Upper lobe of left lung (tissue), 6 donors: ENCODE data around the gene ADARB1. TPM values are rescaled to one million over a fixed set of nuclear protein-coding genes. Genes with fewer than 3 reads are reported as not detected.
A peak's percentile ranks its signal among the peaks of the same experiment; 100 is the strongest.
"Not testable (repeated sequence)": the region's sequence is repeated elsewhere in the genome, so short reads cannot be mapped to it uniquely, and the experiment has no call there.

Source experiments
- ATAC-seq, 2 donors: fragments of 200-7000 bp; cut with Tn5 transposase; one replicate each; pipeline ENCODE4 v1.9.1; 2022; ENCODE audit warnings: mild to moderate bottlenecking in 2 of 2, moderate library complexity in 2 of 2; ENCODE audit not compliant: low FRiP score in 2 of 2
- DNase-seq, 2 donors: peaks; one replicate each; pipeline ENCODE4 v3.0.0-alpha.2; 2019 to 2020
- H3K27ac ChIP-seq, 4 donors: fragments of 200-600 bp; sonication (generic); one replicate each; pipeline ENCODE4 v1.5.1; 2016 to 2019
- H3K27me3 ChIP-seq, 4 donors: fragments of 200-600 bp; sonication (generic); one replicate each; pipeline ENCODE4 v1.5.1; 2017 to 2019
- H3K36me3 ChIP-seq, 4 donors: fragments of 200-600 bp; sonication (generic); one replicate each; pipeline ENCODE4 v1.5.1; 2016 to 2019
- H3K4me1 ChIP-seq, 4 donors: fragments of 200-600 bp; sonication (generic); one replicate each; pipeline ENCODE4 v1.5.1; 2018 to 2019
- H3K4me3 ChIP-seq, 4 donors: fragments of 200-600 bp; sonication (generic); one replicate each; pipeline ENCODE4 v1.5.1; 2017 to 2019; ENCODE audit warnings: mild to moderate bottlenecking in 2 of 4, moderate library complexity in 1 of 4
- H3K9me3 ChIP-seq, 4 donors: fragments of 200-600 bp; sonication (generic); one replicate each; pipeline ENCODE4 v1.5.1; 2018 to 2019
- EP300 ChIP-seq, 4 donors: sonication (generic); formaldehyde crosslinking; IDR thresholded peaks; one replicate each; pipeline ENCODE4 v1.5.1; 2017; ENCODE audit warnings: antibody characterized with exemption in 4 of 4, control low read depth in 2 of 4
- POLR2A ChIP-seq, 4 donors: fragments of 450-650 bp; IDR thresholded peaks; one replicate each; pipeline ENCODE4 v1.5.1; 2016 to 2017; ENCODE audit warnings: antibody characterized with exemption in 4 of 4, mild to moderate bottlenecking in 2 of 4
- POLR2AphosphoS5 ChIP-seq, 2 donors: sonication (generic); formaldehyde crosslinking; IDR thresholded peaks; one replicate each; pipeline ENCODE4 v1.5.1; 2017; ENCODE audit warnings: antibody characterized with exemption in 2 of 2
- WGBS, 2 donors: methylation state at CpG; one replicate each; pipeline ENCODE4 v1.1.5; 2017 to 2018; 5-methylcytosine and 5-hydroxymethylcytosine counted together
- total RNA-seq, 6 donors: library from RNA; depleted of rRNA in 4 of 6; stranded (reverse); fragments of >200 nt in 4 of 6; gene quantifications; one replicate each; pipeline versions ENCODE4 v1.1.0 to v1.2.1, GENCODE V29; 2016 to 2021
- TF ChIP-seq, protein P1 (sequence below), 6 experiments: fragments of 450-650 bp in 4 of 6; fragments of 200-600 bp in 2 of 6; sonication (generic) in 2 of 6; IDR thresholded peaks; one replicate each; pipeline ENCODE4 v1.5.1; 2016 to 2019; ENCODE audit warnings: antibody characterized with exemption in 6 of 6
- donor health status: DM: no; HTN: no; CAD: no; lungs with moderate emphysema.
- donor health status: DM: no; HTN: yes; CAD: no; lungs with severe emphysema.

Gene ADARB1
- total RNA-seq, 6 donors from 2014 or later: 26.5 to 94.3 (median 42.4) TPM

DNA sequence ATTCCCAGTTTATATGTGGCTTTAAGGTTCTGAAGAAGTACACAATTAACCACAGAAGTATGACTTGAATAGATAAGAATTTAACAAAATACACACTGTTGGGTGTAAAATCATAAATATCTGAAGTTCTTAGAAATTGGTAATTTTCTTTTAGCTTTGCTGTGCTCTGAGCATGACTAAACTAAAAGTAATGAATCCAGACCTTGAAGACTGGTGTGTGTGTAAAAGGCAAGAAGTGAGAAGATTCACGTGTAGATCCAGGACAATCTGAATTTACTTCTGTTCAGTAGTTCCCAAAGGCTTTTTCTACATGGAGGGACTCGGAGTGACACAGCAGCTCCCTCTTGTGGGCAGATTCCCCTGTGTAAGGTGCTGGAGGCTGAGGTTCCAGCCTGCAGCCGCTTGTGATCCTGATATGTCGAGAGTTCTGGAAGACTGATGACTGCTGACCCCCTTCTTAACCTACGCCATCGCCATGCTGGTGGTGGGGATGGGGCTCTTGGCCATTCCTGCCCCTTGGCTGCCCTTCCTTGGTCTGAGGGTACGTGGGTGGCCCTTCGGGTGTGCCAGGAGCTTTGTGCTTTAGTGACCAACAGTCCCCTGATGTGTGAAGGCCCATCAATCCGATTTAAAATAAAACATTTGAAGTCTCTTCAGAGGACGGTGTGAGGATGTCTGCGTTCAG is 62.7 kb downstream of the ADARB1 start:
- H3K27ac ChIP-seq: no peak overlapping the region
- peaks cover 15 to 28% (median 17%) of the 10 kb centered on the region in 4 donors for H3K4me1 ChIP-seq
- H3K27me3 ChIP-seq: no peaks in the 10 kb centered on the region
- DNase-seq (peak in 1 of 2 donors; percentile 73), ATAC-seq (peak; percentile 70 to 77)
- TF ChIP-seq EP300 (IDR thresholded peaks at IDR 0.05) (no peak), POLR2A (IDR thresholded peaks at IDR 0.05) (no peak), POLR2AphosphoS5 (IDR thresholded peaks at IDR 0.05) (no peak)
- TF ChIP-seq, protein P1, sequence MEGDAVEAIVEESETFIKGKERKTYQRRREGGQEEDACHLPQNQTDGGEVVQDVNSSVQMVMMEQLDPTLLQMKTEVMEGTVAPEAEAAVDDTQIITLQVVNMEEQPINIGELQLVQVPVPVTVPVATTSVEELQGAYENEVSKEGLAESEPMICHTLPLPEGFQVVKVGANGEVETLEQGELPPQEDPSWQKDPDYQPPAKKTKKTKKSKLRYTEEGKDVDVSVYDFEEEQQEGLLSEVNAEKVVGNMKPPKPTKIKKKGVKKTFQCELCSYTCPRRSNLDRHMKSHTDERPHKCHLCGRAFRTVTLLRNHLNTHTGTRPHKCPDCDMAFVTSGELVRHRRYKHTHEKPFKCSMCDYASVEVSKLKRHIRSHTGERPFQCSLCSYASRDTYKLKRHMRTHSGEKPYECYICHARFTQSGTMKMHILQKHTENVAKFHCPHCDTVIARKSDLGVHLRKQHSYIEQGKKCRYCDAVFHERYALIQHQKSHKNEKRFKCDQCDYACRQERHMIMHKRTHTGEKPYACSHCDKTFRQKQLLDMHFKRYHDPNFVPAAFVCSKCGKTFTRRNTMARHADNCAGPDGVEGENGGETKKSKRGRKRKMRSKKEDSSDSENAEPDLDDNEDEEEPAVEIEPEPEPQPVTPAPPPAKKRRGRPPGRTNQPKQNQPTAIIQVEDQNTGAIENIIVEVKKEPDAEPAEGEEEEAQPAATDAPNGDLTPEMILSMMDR (IDR thresholded peaks at IDR 0.05): peak; percentile 62 to 79 (median 68)
- H3K9me3 ChIP-seq: no peaks in the 10 kb centered on the region
- WGBS, 2 donors: 46 to 53% methylated on average over 7 to 10 of the region's 11 CpGs
- H3K36me3 ChIP-seq: peaks cover 0 to 14% (median 2%) of the 10 kb centered on the region in 4 donors
- no peak overlapping the region for H3K4me3 ChIP-seq

DNA sequence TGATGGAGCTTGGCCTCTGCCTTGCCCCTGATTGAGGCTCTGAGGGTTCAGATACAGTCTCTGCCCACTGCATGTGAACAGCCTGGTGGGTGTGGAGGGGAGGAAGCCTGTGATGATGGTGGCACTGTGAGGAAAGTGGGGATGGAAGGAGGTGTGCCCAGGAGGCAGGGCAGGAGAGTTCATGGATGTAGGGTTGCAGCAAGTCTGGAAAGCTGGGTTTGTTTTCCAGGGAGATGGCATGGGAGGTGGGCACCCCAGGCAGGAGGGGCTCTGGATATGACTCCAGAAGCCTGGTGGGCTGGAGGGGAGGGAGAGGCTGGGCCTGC is 63.2 kb downstream of the ADARB1 start:
- H3K27me3 ChIP-seq: no peaks in the 10 kb centered on the region
- TF ChIP-seq, protein P1 (IDR thresholded peaks at IDR 0.05): no peak
- no peak for TF ChIP-seq POLR2AphosphoS5 (IDR thresholded peaks at IDR 0.05)
- TF ChIP-seq POLR2A (IDR thresholded peaks at IDR 0.05): no peak
- no peak for TF ChIP-seq EP300 (IDR thresholded peaks at IDR 0.05)
- no peak overlapping the region for H3K27ac ChIP-seq
- H3K4me1 ChIP-seq: peaks cover 10 to 24% (median 13%) of the 10 kb centered on the region in 4 donors
- no peak for ATAC-seq
- no peak overlapping the region for H3K4me3 ChIP-seq
- no peak for DNase-seq
- peaks cover 0 to 14% (median 2%) of the 10 kb centered on the region in 4 donors for H3K36me3 ChIP-seq
- no peaks in the 10 kb centered on the region for H3K9me3 ChIP-seq

DNA sequence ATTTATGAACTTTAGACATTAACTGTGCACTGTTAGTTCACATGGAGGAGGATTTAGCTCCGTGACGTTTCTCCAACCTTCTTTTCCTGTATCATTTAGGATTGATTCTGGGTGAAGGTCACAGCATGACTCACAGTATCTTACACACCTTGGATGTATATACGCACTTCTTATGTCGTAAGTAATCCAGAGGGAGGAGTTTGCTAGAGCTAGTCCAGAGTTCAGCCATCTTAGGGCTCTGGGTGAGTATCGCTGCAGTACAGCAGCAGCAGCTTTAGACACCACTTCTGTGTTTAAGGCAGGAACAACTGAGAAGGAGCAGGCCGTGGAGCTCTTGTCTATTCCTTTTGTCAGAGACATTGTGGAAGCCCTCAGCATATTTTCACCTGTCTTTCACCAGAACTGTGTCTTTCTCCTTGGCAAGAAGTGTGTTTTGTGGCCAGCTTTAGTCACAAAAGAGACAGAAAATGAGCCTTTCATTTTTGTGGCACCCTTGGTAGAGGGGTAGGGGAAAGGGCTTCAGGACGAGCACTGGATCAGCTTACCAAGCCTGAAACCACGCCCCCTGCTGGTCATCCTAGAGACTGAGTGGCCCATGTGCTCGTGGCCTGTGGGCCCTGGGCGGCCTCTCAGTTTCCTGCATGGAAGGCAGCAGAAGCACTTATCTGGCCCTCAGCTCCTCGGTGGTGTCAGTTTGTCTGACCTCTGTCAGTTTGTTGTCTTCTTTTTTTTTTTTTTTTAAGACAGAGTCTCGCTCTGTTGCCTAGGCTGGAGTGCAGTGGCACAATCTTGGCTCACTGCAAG is 64.0 kb downstream of the ADARB1 start:
- Histone ChIP-seq H3K27me3 (no peaks in the 10 kb centered on the region), H3K27ac (no peak overlapping the region), H3K36me3 (peaks cover 0 to 16% (median 2%) of the 10 kb centered on the region in 4 donors), H3K4me1 (peaks cover 2 to 17% (median 4%) of the 10 kb centered on the region in 4 donors), H3K4me3 (no peak overlapping the region), H3K9me3 (no peaks in the 10 kb centered on the region)
- ATAC-seq (peak; percentile 59 to 64), DNase-seq (peak in 1 of 2 donors; percentile 54)
- WGBS, 2 donors: 59 to 61% methylated on average over 12 of the region's 12 CpGs
- TF ChIP-seq POLR2AphosphoS5 (IDR thresholded peaks at IDR 0.05): no peak
- TF ChIP-seq, protein P1 (IDR thresholded peaks at IDR 0.05): peak; percentile 49 to 67 (median 64)

DNA sequence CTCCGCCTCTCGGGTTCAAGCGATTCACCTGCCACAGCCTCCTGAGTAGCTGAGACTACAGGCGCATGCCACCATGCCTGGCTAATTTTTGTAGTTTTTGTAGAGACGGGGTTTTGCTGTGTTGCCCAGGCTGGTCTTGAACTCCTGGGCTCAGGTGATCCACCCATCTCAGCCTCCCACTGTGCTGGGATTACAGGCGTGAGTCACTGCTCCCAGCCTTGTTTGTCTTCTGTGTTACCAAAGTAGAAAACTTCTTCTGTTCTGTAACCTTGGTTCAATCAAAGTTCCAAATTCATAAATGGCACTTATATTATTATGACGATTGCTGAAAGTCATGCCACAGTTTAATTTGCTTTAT is 64.6 kb downstream of the ADARB1 start:
- DNase-seq, H3K9me3 ChIP-seq, H3K27me3 ChIP-seq, ATAC-seq, H3K27ac ChIP-seq, H3K4me3 ChIP-seq: not testable (repeated sequence)
- peaks cover 0 to 18% (median 2%) of the 10 kb centered on the region in 4 donors for H3K36me3 ChIP-seq
- H3K4me1 ChIP-seq: peaks cover 0 to 16% (median 3%) of the 10 kb centered on the region in 4 donors
- 94 to 99% methylated on average over 7 of the region's 7 CpGs for WGBS, 2 donors

DNA sequence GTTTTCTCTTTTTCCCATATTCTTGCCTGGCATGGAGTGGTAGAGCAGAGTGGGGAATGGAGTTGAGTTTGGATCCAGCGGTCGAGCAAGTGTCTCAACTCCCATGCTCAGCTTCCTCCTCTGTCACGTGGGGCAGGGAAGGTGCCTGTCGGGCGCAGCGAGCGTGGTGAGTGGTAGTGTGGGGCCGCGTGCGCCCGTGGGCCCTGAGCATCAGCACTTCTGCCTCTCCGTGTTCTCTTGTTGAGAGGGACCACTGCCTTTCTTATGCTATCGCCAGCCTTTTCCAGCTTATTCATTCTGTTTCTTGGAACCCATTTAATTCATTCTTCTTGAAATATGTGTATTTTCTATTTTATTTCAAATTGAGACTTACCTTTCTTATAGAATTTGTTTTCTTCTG is 65.1 kb downstream of the ADARB1 start:
- no peak overlapping the region for H3K27ac ChIP-seq
- DNase-seq (peak in 1 of 2 donors; percentile 77), ATAC-seq (no peak)
- peaks cover 0 to 16% (median 3%) of the 10 kb centered on the region in 4 donors for H3K4me1 ChIP-seq
- peaks cover 0 to 18% (median 2%) of the 10 kb centered on the region in 4 donors for H3K36me3 ChIP-seq
- H3K27me3 ChIP-seq: no peaks in the 10 kb centered on the region
- H3K9me3 ChIP-seq: no peaks in the 10 kb centered on the region
- 93% methylated on average over 13 of the region's 13 CpGs for WGBS, 2 donors
- TF ChIP-seq POLR2A (IDR thresholded peaks at IDR 0.05) (no peak), POLR2AphosphoS5 (IDR thresholded peaks at IDR 0.05) (no peak), EP300 (IDR thresholded peaks at IDR 0.05) (no peak)
- TF ChIP-seq, protein P1 (IDR thresholded peaks at IDR 0.05): no peak
- H3K4me3 ChIP-seq: no peak overlapping the region
